K562 (cell line): ENCODE measurements around the gene PRMT3. TPM values are rescaled to one million over a fixed set of nuclear protein-coding genes. Genes with fewer than 3 reads are reported as not detected.

Experiments used
- BRD9 ChIP-seq: fragments of 450-650 bp; IDR thresholded peaks from 2 replicates; pipeline ENCODE4 v1.6.1; 2018; ENCODE audit warnings: low read depth; ENCODE audit not compliant: partially characterized antibody
- SPI1 ChIP-seq: IDR thresholded peaks from 2 replicates; pipeline ENCODE4 v1.6.1; 2011; ENCODE audit warnings: low read depth, low read length, control low read depth, borderline replicate concordance
- TAF15 ChIP-seq: fragments of 200-400 bp; formaldehyde crosslinking; IDR thresholded peaks from 2 replicates; pipeline ENCODE4 v1.6.1; 2017; ENCODE audit warnings: mild to moderate bottlenecking, low read depth, low read length, moderate library complexity
- TFAM ChIP-seq: fragments of 250-450 bp; sonication (Bioruptor Pico); conservative IDR thresholded peaks from 2 replicates; pipeline ENCODE4 v1.5.0; 2021; ENCODE audit warnings: mild to moderate bottlenecking, moderate library complexity
- polyA plus RNA-seq, 8 experiments: library from polyadenylated mRNA; depleted of rRNA in 4 of 8; stranded (reverse) in 5 of 8; unstranded in 3 of 8; fragments of >200 nt; fragmentation: Nextera tagmentation in 2 of 8; fragmentation: Illumina TruSeq in 1 of 8; extraction: Ambion mirVana in 2 of 8; extraction: Trizol in 1 of 8; gene quantifications; 2 replicates each; pipeline versions ENCODE4 v1.2.1 to v1.2.3, GENCODE V29; 2011 to 2014; ENCODE audit warnings: inconsistent platforms in 1 of 8, missing spikeins in 1 of 8
- total RNA-seq, 7 experiments: library from RNA; depleted of rRNA in 6 of 7; stranded (reverse); fragments of >200 nt in 6 of 7; fragmentation: Illumina TruSeq in 2 of 7; extraction: Trizol in 2 of 7; gene quantifications; 2 replicates each; pipeline versions ENCODE4 v1.2.1 to v1.2.3, GENCODE V29; 2011 to 2021; ENCODE audit warnings: low replicate concordance in 1 of 7
- TF ChIP-seq, protein P1 (sequence below): fragments of 250-450 bp; sonication (Bioruptor Pico); IDR thresholded peaks from 2 replicates; pipeline ENCODE4 v1.5.0; 2021; ENCODE audit warnings: mild to moderate bottlenecking, borderline replicate concordance
- TF ChIP-seq, protein P2 (sequence below): fragments of 250-450 bp; sonication (Bioruptor Pico); IDR thresholded peaks from 2 replicates; pipeline ENCODE4 v1.8.0; 2021; ENCODE audit warnings: mild to moderate bottlenecking, moderate library complexity
- TF ChIP-seq, protein P3 (sequence below), 2 experiments: fragments of 450-650 bp; IDR thresholded peaks; 2 replicates each; pipeline ENCODE4 v1.6.1; 2016; ENCODE audit warnings: mild to moderate bottlenecking in 2 of 2, borderline replicate concordance in 1 of 2, low read depth in 1 of 2, moderate library complexity in 1 of 2
- TF ChIP-seq, protein P4 (sequence below): sonication (generic); formaldehyde crosslinking; IDR thresholded peaks from 2 replicates; pipeline ENCODE4 v1.8.1; 2022; ENCODE audit warnings: missing genetic modification reagents
- TF ChIP-seq, protein P5 (sequence below): fragments of 250-450 bp; sonication (Bioruptor Pico); IDR thresholded peaks from 2 replicates; pipeline ENCODE4 v1.5.0; 2021; ENCODE audit warnings: mild to moderate bottlenecking, moderate library complexity

PRMT3 gene
- total and polyA plus RNA-seq, 9 of the 15 experiments (the other 6 are each of a cell fraction or from before 2014, with no cell fraction given), result 24.0 to 62.1 (median 44.7) TPM

DNA sequence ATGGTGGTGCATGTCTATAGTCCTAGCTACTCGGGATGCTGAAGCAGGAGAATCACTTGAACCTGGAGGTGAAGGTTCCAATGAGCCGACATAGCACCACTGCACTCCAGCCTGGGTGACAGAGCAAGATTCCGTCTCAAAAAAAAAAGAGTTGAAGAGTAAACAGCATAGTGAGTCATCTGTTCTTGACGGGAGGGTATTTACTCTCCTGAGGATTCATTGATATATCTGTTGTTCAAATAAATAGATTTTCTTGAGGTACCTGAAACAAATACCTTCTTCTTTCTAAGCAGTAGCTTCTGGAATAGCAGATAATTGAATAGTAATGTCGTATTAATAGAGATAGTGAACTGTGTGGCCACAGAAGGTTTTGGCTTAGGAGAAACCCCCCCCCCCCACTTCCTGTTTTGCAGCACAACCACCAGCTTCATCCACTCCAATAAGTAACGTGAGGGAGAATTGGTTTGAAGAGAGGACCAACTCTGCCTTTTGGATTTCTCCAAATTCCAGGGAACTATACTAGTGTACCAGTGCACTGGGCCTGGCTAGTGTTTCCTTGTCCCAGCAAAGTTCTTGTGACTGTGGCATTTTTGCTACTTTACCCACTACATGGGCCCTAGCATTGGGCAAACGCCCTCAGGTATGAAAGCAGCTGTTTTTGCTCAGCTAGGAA, 90.0 kb downstream of the PRMT3 start (continued):
- TF ChIP-seq, protein P1, sequence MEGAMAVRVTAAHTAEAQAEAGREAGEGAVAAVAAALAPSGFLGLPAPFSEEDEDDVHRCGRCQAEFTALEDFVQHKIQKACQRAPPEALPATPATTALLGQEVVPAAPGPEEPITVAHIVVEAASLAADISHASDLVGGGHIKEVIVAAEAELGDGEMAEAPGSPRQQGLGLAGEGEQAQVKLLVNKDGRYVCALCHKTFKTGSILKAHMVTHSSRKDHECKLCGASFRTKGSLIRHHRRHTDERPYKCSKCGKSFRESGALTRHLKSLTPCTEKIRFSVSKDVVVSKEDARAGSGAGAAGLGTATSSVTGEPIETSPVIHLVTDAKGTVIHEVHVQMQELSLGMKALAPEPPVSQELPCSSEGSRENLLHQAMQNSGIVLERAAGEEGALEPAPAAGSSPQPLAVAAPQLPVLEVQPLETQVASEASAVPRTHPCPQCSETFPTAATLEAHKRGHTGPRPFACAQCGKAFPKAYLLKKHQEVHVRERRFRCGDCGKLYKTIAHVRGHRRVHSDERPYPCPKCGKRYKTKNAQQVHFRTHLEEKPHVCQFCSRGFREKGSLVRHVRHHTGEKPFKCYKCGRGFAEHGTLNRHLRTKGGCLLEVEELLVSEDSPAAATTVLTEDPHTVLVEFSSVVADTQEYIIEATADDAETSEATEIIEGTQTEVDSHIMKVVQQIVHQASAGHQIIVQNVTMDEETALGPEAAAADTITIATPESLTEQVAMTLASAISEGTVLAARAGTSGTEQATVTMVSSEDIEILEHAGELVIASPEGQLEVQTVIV (CRISPR knock-in tag), result no peak
- TF ChIP-seq, protein P2, sequence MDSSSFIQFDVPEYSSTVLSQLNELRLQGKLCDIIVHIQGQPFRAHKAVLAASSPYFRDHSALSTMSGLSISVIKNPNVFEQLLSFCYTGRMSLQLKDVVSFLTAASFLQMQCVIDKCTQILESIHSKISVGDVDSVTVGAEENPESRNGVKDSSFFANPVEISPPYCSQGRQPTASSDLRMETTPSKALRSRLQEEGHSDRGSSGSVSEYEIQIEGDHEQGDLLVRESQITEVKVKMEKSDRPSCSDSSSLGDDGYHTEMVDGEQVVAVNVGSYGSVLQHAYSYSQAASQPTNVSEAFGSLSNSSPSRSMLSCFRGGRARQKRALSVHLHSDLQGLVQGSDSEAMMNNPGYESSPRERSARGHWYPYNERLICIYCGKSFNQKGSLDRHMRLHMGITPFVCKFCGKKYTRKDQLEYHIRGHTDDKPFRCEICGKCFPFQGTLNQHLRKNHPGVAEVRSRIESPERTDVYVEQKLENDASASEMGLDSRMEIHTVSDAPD (CRISPR knock-in tag), result no peak
- TF ChIP-seq SPI1, result peak; percentile 96
- TF ChIP-seq, protein P3, sequence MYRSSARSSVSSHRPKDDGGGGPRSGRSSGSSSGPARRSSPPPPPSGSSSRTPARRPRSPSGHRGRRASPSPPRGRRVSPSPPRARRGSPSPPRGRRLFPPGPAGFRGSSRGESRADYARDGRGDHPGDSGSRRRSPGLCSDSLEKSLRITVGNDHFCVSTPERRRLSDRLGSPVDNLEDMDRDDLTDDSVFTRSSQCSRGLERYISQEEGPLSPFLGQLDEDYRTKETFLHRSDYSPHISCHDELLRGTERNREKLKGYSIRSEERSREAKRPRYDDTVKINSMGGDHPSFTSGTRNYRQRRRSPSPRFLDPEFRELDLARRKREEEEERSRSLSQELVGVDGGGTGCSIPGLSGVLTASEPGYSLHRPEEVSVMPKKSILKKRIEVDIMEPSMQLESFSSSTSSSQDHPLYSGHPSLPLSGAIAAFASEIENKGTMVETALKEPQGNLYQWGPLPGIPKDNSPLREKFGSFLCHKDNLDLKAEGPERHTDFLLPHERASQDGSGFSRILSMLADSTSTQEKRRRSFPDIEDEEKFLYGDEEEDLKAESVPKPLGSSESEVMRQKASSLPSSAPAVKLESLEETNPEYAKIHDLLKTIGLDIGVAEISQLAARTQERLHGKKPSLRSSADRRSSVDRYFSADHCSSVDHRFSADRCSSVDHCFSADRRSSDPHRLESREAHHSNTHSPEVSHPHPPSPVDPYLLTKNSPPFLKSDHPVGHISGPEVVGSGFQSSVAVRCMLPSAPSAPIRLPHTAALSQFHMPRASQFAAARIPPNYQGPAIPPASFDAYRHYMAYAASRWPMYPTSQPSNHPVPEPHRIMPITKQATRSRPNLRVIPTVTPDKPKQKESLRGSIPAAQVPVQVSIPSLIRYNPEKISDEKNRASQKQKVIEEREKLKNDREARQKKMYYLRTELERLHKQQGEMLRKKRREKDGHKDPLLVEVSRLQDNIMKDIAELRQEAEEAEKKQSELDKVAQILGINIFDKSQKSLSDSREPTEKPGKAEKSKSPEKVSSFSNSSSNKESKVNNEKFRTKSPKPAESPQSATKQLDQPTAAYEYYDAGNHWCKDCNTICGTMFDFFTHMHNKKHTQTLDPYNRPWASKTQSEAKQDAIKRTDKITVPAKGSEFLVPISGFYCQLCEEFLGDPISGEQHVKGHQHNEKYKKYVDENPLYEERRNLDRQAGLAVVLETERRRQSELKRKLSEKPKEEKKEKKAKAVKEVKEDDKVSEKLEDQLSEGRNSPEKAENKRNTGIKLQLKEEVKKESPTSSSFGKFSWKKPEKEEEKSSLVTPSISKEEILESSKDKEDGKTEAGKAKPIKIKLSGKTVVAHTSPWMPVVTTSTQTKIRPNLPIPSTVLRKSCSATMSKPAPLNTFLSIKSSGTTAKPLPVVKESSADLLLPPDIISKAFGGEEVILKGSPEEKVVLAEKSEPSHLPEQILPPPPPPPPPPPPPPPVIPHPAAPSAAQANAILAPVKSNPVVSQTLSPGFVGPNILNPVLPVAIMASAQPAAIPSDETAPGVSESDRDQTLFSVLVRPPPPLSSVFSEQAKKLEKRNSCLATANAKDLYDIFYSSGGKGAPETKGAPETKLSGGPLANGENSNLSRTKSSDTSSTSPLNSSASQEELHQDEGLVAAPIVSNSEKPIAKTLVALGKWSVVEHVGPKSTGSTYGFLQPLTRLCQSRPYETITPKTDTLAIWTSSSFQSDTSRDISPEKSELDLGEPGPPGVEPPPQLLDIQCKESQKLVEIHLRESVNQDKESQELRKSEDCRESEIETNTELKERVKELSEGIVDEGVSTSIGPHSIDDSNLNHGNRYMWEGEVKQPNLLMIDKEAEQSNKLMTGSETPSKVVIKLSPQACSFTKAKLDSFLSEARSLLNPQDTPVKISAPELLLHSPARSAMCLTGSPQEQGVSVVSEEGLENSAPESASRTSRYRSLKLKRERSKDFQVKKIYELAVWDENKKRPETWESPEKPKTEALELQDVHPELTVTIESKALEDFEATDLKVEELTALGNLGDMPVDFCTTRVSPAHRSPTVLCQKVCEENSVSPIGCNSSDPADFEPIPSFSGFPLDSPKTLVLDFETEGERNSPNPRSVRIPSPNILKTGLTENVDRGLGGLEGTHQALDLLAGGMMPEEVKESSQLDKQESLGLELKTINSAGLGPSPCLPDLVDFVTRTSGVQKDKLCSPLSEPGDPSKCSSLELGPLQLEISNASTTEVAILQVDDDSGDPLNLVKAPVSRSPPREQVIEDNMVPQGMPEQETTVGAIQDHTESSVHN (IDR thresholded peaks at IDR 0.05; ENCODE audit: borderline replicate concordance in 1 of 2, low read depth in 1 of 2), result no peak
- TF ChIP-seq TFAM (CRISPR knock-in tag), result no peak
- TF ChIP-seq, protein P4, sequence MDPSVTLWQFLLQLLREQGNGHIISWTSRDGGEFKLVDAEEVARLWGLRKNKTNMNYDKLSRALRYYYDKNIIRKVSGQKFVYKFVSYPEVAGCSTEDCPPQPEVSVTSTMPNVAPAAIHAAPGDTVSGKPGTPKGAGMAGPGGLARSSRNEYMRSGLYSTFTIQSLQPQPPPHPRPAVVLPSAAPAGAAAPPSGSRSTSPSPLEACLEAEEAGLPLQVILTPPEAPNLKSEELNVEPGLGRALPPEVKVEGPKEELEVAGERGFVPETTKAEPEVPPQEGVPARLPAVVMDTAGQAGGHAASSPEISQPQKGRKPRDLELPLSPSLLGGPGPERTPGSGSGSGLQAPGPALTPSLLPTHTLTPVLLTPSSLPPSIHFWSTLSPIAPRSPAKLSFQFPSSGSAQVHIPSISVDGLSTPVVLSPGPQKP (CRISPR knock-in tag), result no peak
- TF ChIP-seq TAF15, result no peak
- TF ChIP-seq, protein P5, sequence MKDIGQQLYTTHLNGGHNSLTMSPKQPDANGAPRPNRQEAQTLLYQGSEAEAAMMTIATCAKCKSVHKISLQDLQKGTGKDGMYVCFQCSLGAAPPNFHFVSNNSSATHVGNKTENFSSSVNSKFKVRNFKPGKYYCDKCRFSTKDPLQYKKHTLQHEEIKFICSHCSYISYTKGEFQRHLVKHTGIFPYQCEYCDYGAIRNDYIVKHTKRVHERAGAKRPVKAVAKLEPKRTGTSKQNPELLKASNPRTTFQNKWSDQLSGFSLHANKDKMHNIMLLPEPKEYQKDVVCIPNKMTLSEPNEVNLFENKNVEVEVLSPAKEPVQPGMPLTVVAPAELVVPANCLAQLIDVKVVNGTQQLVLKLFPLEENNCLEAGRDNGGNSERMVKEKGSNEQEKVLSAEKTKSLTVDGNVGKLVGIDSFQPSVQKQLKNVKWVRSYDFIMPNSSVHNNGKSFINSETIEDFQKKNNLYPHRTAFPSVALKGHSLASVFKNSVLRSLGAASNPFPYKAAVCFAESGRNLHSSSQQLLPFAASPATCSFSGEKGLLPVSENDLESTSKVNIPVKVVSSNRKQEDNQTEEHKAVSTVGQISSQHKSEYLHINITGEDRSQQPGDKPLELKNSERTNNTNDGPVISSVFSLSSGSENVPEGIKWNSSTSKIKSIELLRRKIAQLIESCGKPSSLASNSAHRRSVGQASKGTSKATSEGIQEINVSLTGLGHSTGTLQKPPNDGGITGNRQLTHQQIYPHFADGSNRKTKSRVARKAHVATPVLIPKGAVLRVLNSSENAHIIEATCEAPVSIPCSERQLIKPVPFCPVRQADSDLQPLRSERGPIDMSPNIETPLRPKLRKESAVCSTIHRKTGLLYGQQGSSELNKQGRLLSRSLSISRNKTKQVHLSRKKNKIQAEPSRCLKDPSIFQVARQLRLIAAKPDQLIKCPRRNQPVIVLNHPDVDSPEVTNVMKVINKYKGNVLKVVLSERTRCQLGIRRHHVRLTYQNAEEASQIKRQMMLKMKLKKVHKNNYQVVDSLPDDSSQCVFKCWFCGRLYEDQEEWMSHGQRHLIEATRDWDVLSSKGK, result no peak
- no peak for TF ChIP-seq BRD9
